H9 (cell line): Measurements from ENCODE around the gene FOXK1. TPM values are rescaled to one million over a fixed set of nuclear protein-coding genes. Genes with fewer than 3 reads are reported as not detected.

Source experiments
- DNase-seq: peaks from one replicate; pipeline ENCODE4 v3.0.0-alpha.2; 2017
- H2AFZ ChIP-seq: one replicate; pipeline ENCODE4 v1.6.1; 2013; ENCODE audit warnings: mild to moderate bottlenecking, low read length, control low read depth, moderate library complexity
- H2AK5ac ChIP-seq: 2 replicates; pipeline ENCODE4 v1.6.1; 2013; ENCODE audit warnings: low read length, control low read depth, mixed read lengths; ENCODE audit not compliant: insufficient read length
- H2BK120ac ChIP-seq: one replicate; pipeline ENCODE4 v1.6.1; 2013; ENCODE audit warnings: low read depth, mild to moderate bottlenecking, low read length, control low read depth, inconsistent platforms; ENCODE audit not compliant: poor library complexity, severe bottlenecking
- H2BK12ac ChIP-seq: 2 replicates; pipeline ENCODE4 v1.6.1; 2013; ENCODE audit warnings: low read length, control low read depth, mixed read lengths, low read depth; ENCODE audit not compliant: insufficient read length
- H2BK15ac ChIP-seq: 2 replicates; pipeline ENCODE4 v1.6.1; 2013; ENCODE audit warnings: low read depth, low read length, control low read depth
- H2BK20ac ChIP-seq: one replicate; pipeline ENCODE4 v1.6.1; 2013; ENCODE audit warnings: low read depth, mild to moderate bottlenecking, low read length, control low read depth, inconsistent platforms; ENCODE audit not compliant: poor library complexity, severe bottlenecking
- H2BK5ac ChIP-seq: 2 replicates; pipeline ENCODE4 v1.6.1; 2013; ENCODE audit warnings: low read length, control low read depth, mixed read lengths; ENCODE audit not compliant: insufficient read length
- H3K14ac ChIP-seq: 2 replicates; pipeline ENCODE4 v1.6.1; 2013; ENCODE audit warnings: low read length, control low read depth; ENCODE audit not compliant: insufficient read depth
- H3K18ac ChIP-seq: 2 replicates; pipeline ENCODE4 v1.6.1; 2013; ENCODE audit warnings: low read depth, mild to moderate bottlenecking, mixed read lengths, low read length, control low read depth; ENCODE audit not compliant: insufficient read length
- H3K23ac ChIP-seq: 2 replicates; pipeline ENCODE4 v1.6.1; 2013; ENCODE audit warnings: low read length, control low read depth, mixed read lengths, low read depth; ENCODE audit not compliant: insufficient read length
- H3K23me2 ChIP-seq: 2 replicates; pipeline ENCODE4 v1.6.1; 2013; ENCODE audit warnings: low read depth, mild to moderate bottlenecking, mixed read lengths, low read length, control low read depth; ENCODE audit not compliant: insufficient read length, poor library complexity, severe bottlenecking
- H3K27ac ChIP-seq: 2 replicates; pipeline ENCODE4 v1.5.1; 2013; ENCODE audit warnings: low read length, control low read depth, mixed read lengths, low read depth; ENCODE audit not compliant: insufficient read length
- H3K27me3 ChIP-seq: 2 replicates; pipeline ENCODE4 v1.6.1; 2013; ENCODE audit warnings: low read length, control low read depth, inconsistent platforms; ENCODE audit not compliant: insufficient read depth
- H3K4ac ChIP-seq: 2 replicates; pipeline ENCODE4 v1.6.1; 2013; ENCODE audit warnings: low read depth, mild to moderate bottlenecking, control low read depth, inconsistent platforms, low read length, moderate library complexity
- H3K4me1 ChIP-seq: 2 replicates; pipeline ENCODE4 v1.6.1; 2013; ENCODE audit warnings: low read length, control low read depth, inconsistent platforms; ENCODE audit not compliant: insufficient read depth
- H3K4me2 ChIP-seq: 2 replicates; pipeline ENCODE4 v1.6.1; 2013; ENCODE audit warnings: low read length, control low read depth, mixed read lengths; ENCODE audit not compliant: insufficient read length, insufficient read depth
- H3K56ac ChIP-seq: 2 replicates; pipeline ENCODE4 v1.6.1; 2013; ENCODE audit warnings: low read depth, mild to moderate bottlenecking, mixed read lengths, low read length, control low read depth; ENCODE audit not compliant: insufficient read length
- H3K79me1 ChIP-seq: 2 replicates; pipeline ENCODE4 v1.6.1; 2013; ENCODE audit warnings: low read depth, mild to moderate bottlenecking, moderate library complexity, low read length, control low read depth, inconsistent platforms; ENCODE audit not compliant: insufficient read depth, poor library complexity, severe bottlenecking
- H3K79me2 ChIP-seq: 2 replicates; pipeline ENCODE4 v1.6.1; 2013; ENCODE audit warnings: low read length, control low read depth, inconsistent platforms; ENCODE audit not compliant: insufficient read depth
- H3K9ac ChIP-seq: 2 replicates; pipeline ENCODE4 v1.6.1; 2013; ENCODE audit warnings: low read length, control low read depth, mixed read lengths; ENCODE audit not compliant: insufficient read length; ENCODE audit errors: extremely low read depth
- H3K9me3 ChIP-seq: one replicate; pipeline ENCODE4 v1.6.1; 2013; ENCODE audit warnings: low read depth, low read length, inconsistent platforms; ENCODE audit not compliant: control insufficient read depth
- H3T11ph ChIP-seq: one replicate; pipeline ENCODE4 v1.6.1; 2013; ENCODE audit warnings: mild to moderate bottlenecking, low read length, control low read depth, inconsistent platforms
- H4K20me1 ChIP-seq: one replicate; pipeline ENCODE4 v1.6.1; 2013; ENCODE audit not compliant: control insufficient read depth, insufficient read length, insufficient read depth
- H4K5ac ChIP-seq: 2 replicates; pipeline ENCODE4 v1.6.1; 2013; ENCODE audit warnings: low read depth, mild to moderate bottlenecking, mixed read lengths, low read length, control low read depth; ENCODE audit not compliant: insufficient read length
- H4K8ac ChIP-seq: replicated peaks from 2 replicates; pipeline ENCODE4 v1.6.1; 2013; ENCODE audit warnings: low read length, control low read depth, mixed read lengths, low read depth; ENCODE audit not compliant: insufficient read length
- H4K91ac ChIP-seq: 2 replicates; pipeline ENCODE4 v1.6.1; 2013; ENCODE audit warnings: low read depth, mild to moderate bottlenecking, moderate library complexity, mixed read lengths, low read length, control low read depth; ENCODE audit not compliant: insufficient read length
- H3K27ac Mint-ChIP-seq, 3 experiments: 2 replicates in 2 of 3; 3 replicates in 1 of 3; pipeline ENCODE4 v1.8.0; 2020 to 2021; ENCODE audit warnings: mixed read lengths in 3 of 3, mild to moderate bottlenecking in 1 of 3, moderate library complexity in 1 of 3
- H3K27me3 Mint-ChIP-seq: 2 replicates; pipeline ENCODE4 v1.8.0; 2021; ENCODE audit warnings: low read depth, mild to moderate bottlenecking, moderate library complexity, mixed read lengths
- H3K36me3 Mint-ChIP-seq, 3 experiments: 2 replicates in 2 of 3; 3 replicates in 1 of 3; pipeline ENCODE4 v1.8.0; 2020 to 2021; ENCODE audit warnings: low read depth in 3 of 3, mixed read lengths in 3 of 3; ENCODE audit not compliant: insufficient read depth in 1 of 3
- H3K4me1 Mint-ChIP-seq, 2 experiments: 2 replicates each; pipeline ENCODE4 v1.8.0; 2020; ENCODE audit warnings: mixed read lengths in 2 of 2
- H3K4me3 Mint-ChIP-seq, 2 experiments: 2 replicates in 1 of 2; 3 replicates in 1 of 2; pipeline ENCODE4 v1.8.0; 2020 to 2021; ENCODE audit warnings: mild to moderate bottlenecking in 2 of 2, mixed read lengths in 2 of 2, moderate library complexity in 1 of 2
- H3K9me3 Mint-ChIP-seq, 2 experiments: 2 replicates in 1 of 2; 3 replicates in 1 of 2; pipeline ENCODE4 v1.8.0; 2020; ENCODE audit warnings: mild to moderate bottlenecking in 2 of 2, mixed read lengths in 2 of 2, moderate library complexity in 1 of 2
- CTCF ChIP-seq: fragments of 200-600 bp; sonication (generic); conservative IDR thresholded peaks from 3 replicates; pipeline ENCODE4 v1.8.0; 2021; ENCODE audit warnings: antibody characterized with exemption, mild to moderate bottlenecking
- whole genome bisulfite sequencing: extraction: QIAGEN DNeasy Blood & Tissue Kit; methylation state at CpG from one replicate; pipeline ENCODE4 v1.1.7; 2013; ENCODE audit warnings: missing lambda C conversion rate, low lambda C conversion rate, mixed read lengths; ENCODE audit not compliant: insufficient read length; ENCODE audit errors: extremely low coverage; 5-methylcytosine and 5-hydroxymethylcytosine counted together
- total RNA-seq: library from RNA; stranded (reverse); gene quantifications from 2 replicates; pipeline ENCODE4 v1.2.1, GENCODE V29; 2021

The FOXK1 gene
- total RNA-seq, 1 experiment from 2014 or later, result 14.4 TPM

DNA sequence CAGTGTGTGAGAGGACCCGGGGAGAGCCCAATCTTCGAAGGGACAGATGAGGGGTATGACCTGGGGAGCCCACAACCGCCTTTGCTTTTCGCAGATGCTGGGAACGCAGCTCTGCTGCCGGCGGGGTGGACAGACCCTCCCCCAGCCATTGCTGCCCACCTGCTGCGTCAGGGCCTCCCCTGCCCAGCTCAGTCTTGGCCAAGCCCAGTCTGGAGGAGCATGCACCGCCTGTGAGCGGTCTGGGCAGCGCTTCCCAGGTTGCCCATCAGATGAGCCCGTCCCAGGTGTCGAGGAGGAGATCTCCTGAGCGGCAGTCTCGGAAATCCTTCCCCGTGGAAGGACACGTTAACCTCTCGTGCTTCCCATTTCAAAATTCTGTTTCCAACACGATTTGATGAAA is 76.0 kb downstream of the FOXK1 start:
- H3K14ac ChIP-seq, result no peak overlapping the region
- no peak overlapping the region for H4K8ac ChIP-seq
- no peak overlapping the region for H2BK120ac ChIP-seq
- H3K4ac ChIP-seq, result no peak overlapping the region
- WGBS, result no CpG with 5 or more reads among the region's 19 CpGs
- DNase-seq, result no peak
- TF ChIP-seq CTCF, result no peak
- H3K4me3 Mint-ChIP-seq, result no peak overlapping the region
- no peak overlapping the region for H3K18ac ChIP-seq
- H3T11ph ChIP-seq, result no peak overlapping the region
- H3K56ac ChIP-seq, result no peak overlapping the region
- no peak overlapping the region for H3K9ac ChIP-seq
- H2BK12ac ChIP-seq, result no peak overlapping the region
- H3K9me3 Mint-ChIP-seq, result no peaks in the 10 kb centered on the region
- H3K27ac Mint-ChIP-seq, result no peak overlapping the region
- H2AK5ac ChIP-seq, result no peak overlapping the region
- no peaks in the 10 kb centered on the region for H3K4me1 ChIP-seq
- H4K5ac ChIP-seq, result no peak overlapping the region
- H4K91ac ChIP-seq, result no peak overlapping the region
- H3K23me2 ChIP-seq, result no peaks in the 10 kb centered on the region
- no peak overlapping the region for H2AFZ ChIP-seq
- no peak overlapping the region for H2BK20ac ChIP-seq
- no peaks in the 10 kb centered on the region for H3K9me3 ChIP-seq
- H4K20me1 ChIP-seq, result no peaks in the 10 kb centered on the region
- peaks cover 14 to 21% (median 19%) of the 10 kb centered on the region in 3 experiments; a peak in 6 of 7 replicates for H3K36me3 Mint-ChIP-seq
- H2BK5ac ChIP-seq, result no peak overlapping the region
- H3K27me3 Mint-ChIP-seq, result peaks cover 2% of the 10 kb centered on the region; the same call in 1 of the 2 replicates
- no peak overlapping the region for H3K27ac ChIP-seq
- no peaks in the 10 kb centered on the region for H3K4me1 Mint-ChIP-seq
- no peaks in the 10 kb centered on the region for H3K79me2 ChIP-seq
- no peak overlapping the region for H3K4me2 ChIP-seq
- no peaks in the 10 kb centered on the region for H3K27me3 ChIP-seq
- H2BK15ac ChIP-seq, result no peak overlapping the region
- no peak overlapping the region for H3K23ac ChIP-seq
- H3K79me1 ChIP-seq, result no peaks in the 10 kb centered on the region
